ENCODE results near the gene VPS37C.

VPS37C gene

DNA sequence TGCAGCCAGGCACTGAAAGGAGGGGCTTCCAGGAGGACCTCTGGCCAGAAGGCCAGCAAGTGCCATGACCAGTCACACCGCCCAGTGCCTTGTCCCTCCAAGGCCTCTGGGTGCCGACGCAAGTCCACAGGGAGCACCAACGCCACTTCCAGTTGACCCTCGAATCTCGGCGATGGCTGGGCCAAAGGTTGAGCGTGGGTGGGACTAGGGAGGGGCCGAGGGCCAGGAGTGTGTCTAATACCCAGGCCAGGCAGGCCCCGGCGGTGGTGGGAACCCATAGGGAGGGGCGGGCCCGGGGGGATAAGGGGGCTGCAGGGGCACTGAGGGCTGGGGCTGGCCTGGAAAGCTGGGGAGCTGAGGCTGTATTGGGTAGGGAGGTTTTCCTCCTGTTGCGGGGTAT is 29.6 kb downstream of the VPS37C start:
- DNase-seq: no peak

- DNase-seq: no peak
These were observed 30.0 kb downstream of the VPS37C start for GRCh38 chr11:61131186-61131585.

DNA sequence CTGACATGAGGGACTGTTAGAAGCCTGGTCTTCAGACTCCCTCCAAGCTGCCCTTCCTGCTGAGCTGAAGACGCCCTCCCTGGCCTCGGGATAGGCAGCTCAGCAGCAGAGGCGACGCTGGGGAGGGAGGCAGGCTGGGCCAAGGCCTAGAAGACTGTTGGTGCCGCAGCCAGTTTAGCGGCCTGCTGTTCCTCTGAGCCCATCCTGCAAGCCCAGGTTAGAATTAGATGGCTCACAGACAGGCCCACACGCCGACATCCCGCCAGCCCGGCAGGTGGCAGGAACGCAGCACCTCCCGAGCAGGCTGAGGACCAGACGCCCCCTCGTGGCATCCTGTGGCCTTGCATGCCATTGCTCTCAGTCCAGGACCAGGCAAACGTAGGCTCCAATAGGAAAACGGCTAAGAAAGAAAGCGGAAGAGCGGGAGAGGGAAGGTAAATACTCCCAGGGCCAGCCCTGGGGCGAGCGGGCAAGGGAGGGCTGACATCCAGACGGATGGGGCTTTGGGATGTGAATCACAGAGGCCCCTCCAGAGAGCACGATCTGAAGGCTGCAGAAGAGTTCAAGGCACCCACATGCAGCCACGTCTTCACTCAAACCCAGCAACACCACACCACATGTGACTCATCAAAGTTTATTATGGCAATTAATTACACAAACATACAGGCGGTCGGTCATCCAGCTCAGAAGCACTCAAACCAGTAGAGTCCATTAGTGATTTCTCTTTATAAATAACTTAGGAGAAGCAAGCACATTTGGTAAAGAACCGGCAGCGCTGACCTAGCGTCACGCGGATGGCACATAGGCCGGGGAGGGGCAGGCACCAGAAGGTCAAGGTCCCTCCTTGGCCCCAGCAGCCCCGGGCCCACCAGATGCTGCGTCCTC is 31.3 kb downstream of the VPS37C start:
- DNase-seq: peak; percentile 51

DNA sequence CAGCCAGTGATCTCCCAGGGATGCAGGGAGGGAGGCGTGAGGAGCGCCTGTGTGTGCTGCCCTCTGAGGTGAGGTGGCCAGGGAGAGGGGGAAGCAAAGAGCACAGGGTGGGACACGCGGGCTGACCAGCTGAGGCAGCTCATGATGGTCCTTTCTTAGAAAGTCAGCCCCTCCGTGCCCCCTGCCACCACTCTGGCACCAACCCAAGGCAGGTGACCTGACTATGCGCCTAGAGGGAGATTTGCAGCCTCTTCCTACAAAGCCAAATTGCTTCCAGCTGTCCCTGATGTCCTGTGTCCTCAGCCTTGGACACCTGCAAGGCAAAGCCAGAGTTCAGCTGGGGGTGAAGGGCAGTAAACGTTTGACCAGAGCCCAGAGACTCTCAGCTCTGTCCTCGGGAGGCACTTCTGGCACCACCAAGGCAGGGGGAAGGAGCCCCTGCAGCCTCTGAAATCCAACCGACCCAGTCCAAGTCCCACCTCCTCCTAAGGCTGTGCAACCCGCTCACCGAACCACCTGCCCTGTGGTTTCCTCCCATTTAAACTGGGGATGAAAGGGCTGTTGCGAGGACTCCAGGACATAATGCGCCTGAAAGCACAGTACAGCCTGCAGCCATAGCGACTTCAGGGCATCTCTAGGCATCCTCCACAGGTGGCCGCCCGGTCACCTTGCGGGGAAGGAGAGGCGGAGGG is 32.1 kb downstream of the VPS37C start:
- DNase-seq: no peak

- no peak for DNase-seq
These were observed 33.2 kb downstream of the VPS37C start for GRCh38 chr11:61127991-61128390.

DNA sequence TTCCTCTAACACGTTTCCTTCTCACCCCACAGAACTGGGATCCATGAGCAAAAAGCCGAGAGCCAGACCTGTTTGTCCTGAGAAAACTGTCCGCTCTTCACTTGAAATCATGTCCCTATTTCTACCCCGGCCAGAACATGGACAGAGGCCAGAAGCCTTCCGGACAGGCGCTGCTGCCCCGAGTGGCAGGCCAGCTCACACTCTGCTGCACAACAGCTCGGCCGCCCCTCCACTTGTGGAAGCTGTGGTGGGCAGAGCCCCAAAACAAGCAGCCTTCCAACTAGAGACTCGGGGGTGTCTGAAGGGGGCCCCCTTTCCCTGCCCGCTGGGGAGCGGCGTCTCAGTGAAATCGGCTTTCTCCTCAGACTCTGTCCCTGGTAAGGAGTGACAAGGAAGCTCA is 35.0 kb downstream of the VPS37C start:
- DNase-seq: no peak

DNA sequence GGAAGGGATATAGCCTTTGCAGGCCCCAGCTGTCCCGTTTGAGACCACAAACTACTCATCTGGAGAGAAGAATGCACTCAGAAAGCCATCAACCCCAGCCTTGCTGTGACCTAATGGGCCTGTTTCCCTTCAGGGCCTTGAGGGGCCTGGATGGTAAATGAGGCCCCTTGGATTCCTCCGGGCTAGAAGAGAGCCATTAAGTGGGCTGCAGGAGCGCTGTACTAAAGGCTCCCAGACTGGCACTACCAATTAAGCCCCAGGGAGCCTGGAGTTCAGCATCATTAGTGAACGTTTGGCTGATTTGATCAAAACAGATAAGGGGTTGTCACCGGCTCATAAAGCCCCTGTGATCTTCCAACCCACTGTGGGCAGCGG is 35.9 kb downstream of the VPS37C start:
- DNase-seq: no peak

GRCh38 chr11:61124574-61125309 is 36.5 kb downstream of the VPS37C start:
- DNase-seq: no peak

GRCh38 chr11:61123775-61124571 is 37.3 kb downstream of the VPS37C start:
- DNase-seq: no peak

GRCh38 chr11:61122761-61123160 is 38.5 kb downstream of the VPS37C start:
- no peak for DNase-seq

GRCh38 chr11:61121917-61122316 is 39.3 kb downstream of the VPS37C start:
- DNase-seq: no peak

DNA sequence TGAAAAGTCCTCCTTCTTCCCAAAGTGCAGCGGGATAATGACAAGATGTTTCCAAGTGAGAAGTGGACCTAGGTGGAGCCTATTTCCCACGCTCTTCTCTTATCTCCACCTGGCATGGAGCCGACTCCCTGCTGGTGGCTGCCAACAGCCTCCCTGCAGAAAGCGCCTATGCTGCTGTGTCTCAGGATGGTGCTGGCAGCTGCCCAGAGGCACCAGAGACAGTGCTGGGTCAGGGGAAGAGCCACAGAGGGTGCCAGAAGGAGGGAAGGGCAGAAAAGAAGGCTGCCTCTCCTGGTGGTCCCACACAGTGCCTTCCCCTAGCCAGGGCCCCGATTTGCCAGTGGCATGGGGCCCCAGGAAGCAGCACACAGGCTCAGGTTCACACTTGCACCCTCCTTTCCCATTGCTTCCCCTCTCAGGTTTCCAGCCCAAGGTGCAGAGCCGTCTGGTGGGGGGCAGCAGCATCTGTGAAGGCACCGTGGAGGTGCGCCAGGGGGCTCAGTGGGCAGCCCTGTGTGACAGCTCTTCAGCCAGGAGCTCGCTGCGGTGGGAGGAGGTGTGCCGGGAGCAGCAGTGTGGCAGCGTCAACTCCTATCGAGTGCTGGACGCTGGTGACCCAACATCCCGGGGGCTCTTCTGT is 39.9 kb downstream of the VPS37C start:
- DNase-seq: no peak

GRCh38 chr11:61120706-61121191 is 40.5 kb downstream of the VPS37C start:
- no peak for DNase-seq

GRCh38 chr11:61120099-61120705 is 41.0 kb downstream of the VPS37C start:
- DNase-seq: no peak

DNA sequence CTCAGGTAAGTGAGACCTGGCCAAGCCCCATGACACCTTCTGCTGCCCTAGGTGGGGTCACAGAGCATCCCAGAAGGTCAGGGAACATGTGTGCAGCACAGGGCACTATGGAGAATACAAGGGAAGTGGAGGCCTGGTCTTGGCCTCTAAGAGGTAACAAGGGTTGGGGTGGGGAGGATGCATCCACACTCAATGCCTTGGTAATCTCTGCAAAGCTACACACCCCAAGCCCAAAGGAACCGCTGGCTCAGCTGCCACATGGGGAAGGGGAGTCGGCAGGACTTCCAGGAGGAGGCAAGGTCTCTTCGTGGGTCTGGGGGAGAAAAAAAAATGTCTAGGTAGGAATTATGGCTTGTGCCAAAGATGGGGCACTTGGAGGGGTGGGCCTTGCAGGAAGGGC is 41.7 kb downstream of the VPS37C start:
- DNase-seq: no peak

GRCh38 chr11:61119055-61119454 is 42.2 kb downstream of the VPS37C start:
- DNase-seq: no peak

DNA sequence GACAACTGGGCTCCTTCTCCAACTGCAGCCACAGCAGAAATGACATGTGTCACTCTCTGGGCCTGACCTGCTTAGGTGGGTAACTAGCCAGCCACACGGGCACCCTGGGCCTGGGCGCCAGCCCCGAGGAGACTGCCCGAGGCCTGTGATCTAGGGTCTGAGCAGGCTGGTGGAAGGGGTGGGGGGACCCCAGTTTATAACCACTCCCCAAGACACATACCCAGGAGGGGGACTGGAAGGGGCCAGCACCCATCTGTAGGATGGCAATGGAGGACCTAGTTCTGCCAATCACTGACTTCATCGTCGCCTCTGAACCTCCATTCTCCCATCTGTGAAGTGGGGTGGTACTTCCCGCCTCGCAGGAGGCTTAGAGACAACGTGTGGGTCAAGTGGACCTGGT is 42.8 kb downstream of the VPS37C start:
- no peak for DNase-seq

- no peak for DNase-seq
These were observed 43.2 kb downstream of the VPS37C start for GRCh38 chr11:61118004-61118403.

DNA sequence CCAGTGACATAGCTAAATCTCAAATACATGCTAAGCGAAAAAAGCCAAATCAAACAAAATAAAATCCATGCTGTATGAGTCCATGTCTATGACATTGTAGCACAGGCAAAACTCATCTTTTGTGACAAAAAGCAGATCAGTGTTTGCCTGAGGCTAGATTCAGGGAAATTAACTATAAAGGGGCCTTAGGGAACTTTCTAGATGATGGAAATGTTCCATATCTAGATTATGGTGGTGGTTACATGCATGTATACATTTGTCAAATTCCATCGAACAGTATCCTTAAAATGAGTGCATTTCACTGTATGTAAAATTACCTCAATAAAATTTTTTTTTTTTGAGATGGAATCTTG is 44.1 kb downstream of the VPS37C start:
- DNase-seq: no peak

DNA sequence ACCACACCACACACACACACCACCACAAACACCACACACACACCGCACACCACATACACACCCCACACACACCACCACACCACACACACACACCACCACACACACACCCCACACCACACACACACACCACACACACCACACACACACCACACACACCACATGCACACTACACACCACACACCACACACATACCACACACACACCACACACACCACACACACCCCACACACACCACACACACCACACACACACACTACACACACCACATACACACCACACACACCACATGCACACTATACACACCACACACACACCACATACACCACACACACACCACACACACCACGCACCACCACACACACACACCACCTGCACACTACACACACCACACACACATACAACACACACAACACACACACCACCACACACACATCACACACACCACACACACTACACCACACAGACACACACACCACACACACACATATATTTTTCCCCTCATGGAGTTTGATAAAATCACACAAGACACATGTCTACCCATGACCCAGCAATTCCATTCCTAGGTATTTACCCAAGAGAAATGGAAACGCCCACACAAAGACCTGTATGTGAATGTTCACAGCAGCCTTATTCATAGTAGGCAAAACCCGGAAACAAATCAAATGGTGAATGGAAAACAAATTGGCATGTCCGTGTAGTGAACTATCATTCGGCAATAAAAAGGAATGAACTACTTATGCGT is 44.6 kb downstream of the VPS37C start:
- DNase-seq: no peak

Data from DMS53 (cell line).